Liver (tissue), 3 donors: ENCODE measurements around the gene MINDY1.

Experiments used
- RAD21 ChIP-seq, 2 donors: IDR thresholded peaks; 2 replicates each; pipeline ENCODE4 v1.6.1; 2016; ENCODE audit warnings: antibody characterized with exemption in 2 of 2, mild to moderate bottlenecking in 2 of 2
- SP1 ChIP-seq: IDR thresholded peaks from 2 replicates; pipeline ENCODE4 v1.6.1; 2018; ENCODE audit warnings: antibody characterized with exemption, mild to moderate bottlenecking
- TAF1 ChIP-seq: conservative IDR thresholded peaks from 2 replicates; pipeline ENCODE4 v1.6.1; 2016; ENCODE audit warnings: antibody characterized with exemption, mild to moderate bottlenecking
- YY1 ChIP-seq: IDR thresholded peaks from 2 replicates; pipeline ENCODE4 v1.6.1; 2016; ENCODE audit warnings: antibody characterized with exemption, mild to moderate bottlenecking
- TF ChIP-seq, protein P1 (sequence below): fragments of 150-350 bp; IDR thresholded peaks from 2 replicates; pipeline ENCODE4 v1.5.1; 2017; ENCODE audit warnings: improper control_type of control experiment, low read depth, low read length; ENCODE audit not compliant: missing input control
- TF ChIP-seq, protein P2 (sequence below): IDR thresholded peaks from 2 replicates; pipeline ENCODE4 v1.6.1; 2016; ENCODE audit warnings: antibody characterized with exemption, mild to moderate bottlenecking
- TF ChIP-seq, protein P3 (sequence below): IDR thresholded peaks from 2 replicates; pipeline ENCODE4 v1.6.1; 2016; ENCODE audit warnings: antibody characterized with exemption
- donor health status: healthy.
- donor health status: healthy.

GRCh38 chr1:151055581-151055980 lies 48.9 kb upstream of the MINDY1 start:
- TF ChIP-seq, protein P1, sequence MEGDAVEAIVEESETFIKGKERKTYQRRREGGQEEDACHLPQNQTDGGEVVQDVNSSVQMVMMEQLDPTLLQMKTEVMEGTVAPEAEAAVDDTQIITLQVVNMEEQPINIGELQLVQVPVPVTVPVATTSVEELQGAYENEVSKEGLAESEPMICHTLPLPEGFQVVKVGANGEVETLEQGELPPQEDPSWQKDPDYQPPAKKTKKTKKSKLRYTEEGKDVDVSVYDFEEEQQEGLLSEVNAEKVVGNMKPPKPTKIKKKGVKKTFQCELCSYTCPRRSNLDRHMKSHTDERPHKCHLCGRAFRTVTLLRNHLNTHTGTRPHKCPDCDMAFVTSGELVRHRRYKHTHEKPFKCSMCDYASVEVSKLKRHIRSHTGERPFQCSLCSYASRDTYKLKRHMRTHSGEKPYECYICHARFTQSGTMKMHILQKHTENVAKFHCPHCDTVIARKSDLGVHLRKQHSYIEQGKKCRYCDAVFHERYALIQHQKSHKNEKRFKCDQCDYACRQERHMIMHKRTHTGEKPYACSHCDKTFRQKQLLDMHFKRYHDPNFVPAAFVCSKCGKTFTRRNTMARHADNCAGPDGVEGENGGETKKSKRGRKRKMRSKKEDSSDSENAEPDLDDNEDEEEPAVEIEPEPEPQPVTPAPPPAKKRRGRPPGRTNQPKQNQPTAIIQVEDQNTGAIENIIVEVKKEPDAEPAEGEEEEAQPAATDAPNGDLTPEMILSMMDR, result no peak
- TF ChIP-seq SP1, result no peak
- no peak for TF ChIP-seq RAD21 (IDR thresholded peaks at IDR 0.05)
- TF ChIP-seq, protein P2, sequence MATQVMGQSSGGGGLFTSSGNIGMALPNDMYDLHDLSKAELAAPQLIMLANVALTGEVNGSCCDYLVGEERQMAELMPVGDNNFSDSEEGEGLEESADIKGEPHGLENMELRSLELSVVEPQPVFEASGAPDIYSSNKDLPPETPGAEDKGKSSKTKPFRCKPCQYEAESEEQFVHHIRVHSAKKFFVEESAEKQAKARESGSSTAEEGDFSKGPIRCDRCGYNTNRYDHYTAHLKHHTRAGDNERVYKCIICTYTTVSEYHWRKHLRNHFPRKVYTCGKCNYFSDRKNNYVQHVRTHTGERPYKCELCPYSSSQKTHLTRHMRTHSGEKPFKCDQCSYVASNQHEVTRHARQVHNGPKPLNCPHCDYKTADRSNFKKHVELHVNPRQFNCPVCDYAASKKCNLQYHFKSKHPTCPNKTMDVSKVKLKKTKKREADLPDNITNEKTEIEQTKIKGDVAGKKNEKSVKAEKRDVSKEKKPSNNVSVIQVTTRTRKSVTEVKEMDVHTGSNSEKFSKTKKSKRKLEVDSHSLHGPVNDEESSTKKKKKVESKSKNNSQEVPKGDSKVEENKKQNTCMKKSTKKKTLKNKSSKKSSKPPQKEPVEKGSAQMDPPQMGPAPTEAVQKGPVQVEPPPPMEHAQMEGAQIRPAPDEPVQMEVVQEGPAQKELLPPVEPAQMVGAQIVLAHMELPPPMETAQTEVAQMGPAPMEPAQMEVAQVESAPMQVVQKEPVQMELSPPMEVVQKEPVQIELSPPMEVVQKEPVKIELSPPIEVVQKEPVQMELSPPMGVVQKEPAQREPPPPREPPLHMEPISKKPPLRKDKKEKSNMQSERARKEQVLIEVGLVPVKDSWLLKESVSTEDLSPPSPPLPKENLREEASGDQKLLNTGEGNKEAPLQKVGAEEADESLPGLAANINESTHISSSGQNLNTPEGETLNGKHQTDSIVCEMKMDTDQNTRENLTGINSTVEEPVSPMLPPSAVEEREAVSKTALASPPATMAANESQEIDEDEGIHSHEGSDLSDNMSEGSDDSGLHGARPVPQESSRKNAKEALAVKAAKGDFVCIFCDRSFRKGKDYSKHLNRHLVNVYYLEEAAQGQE, result no peak
- TF ChIP-seq, protein P3, sequence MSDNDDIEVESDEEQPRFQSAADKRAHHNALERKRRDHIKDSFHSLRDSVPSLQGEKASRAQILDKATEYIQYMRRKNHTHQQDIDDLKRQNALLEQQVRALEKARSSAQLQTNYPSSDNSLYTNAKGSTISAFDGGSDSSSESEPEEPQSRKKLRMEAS, result no peak
- no peak for TF ChIP-seq YY1
- TF ChIP-seq TAF1, result no peak
